Heart left ventricle (tissue), 13 donors: ENCODE data around the gene STK33.

Experiments
- CTCF ChIP-seq, 12 donors: fragments of 200-600 bp; sonication (generic) in 4 of 12; IDR thresholded peaks; one replicate each; pipeline versions ENCODE4 v1.5.0 to v1.8.0; 2018 to 2022; ENCODE audit warnings: antibody characterized with exemption in 12 of 12, mild to moderate bottlenecking in 5 of 12
- POLR2A ChIP-seq, 2 donors: fragments of 450-650 bp; IDR thresholded peaks; one replicate each; pipeline ENCODE4 v1.6.1; 2017; ENCODE audit warnings: antibody characterized with exemption in 2 of 2, mild to moderate bottlenecking in 2 of 2, moderate library complexity in 2 of 2
- donor health status: ischemic (EF 13 %, LVEDD 7.1; RV severe dilation, severe dysfunction).
- donor health status: DM: no; HTN: yes; CAD: no.
- donor health status: DM: no; HTN: no; CAD: no.
- donor health status: ischemic (EF 25% LVEDD 6.9; RV normal size, moderate dysfunction).
- donor health status: ischemic (EF 25% LVEDD 5.7; RV mildly dilated, moderate dysfunction).
- donor health status: ischemic (EF 35%, LVEDD 5.7; RV mildly dilated, moderate dysfunction).
- donor health status: nonischemic (EF 11% LVEDD 7.7; RV severe dilation, severe dysfunction).
- donor health status: DM: yes; HTN: yes; CAD: no.
- donor health status: PGD.
- donor health status: ischemic (EF 29% LVEDD 5.4; RV normal size, mild dysfunction).
- donor health status: nonischemic (EF 23%, LVEDD 6.1; RV moderate dilation, normal function).

DNA sequence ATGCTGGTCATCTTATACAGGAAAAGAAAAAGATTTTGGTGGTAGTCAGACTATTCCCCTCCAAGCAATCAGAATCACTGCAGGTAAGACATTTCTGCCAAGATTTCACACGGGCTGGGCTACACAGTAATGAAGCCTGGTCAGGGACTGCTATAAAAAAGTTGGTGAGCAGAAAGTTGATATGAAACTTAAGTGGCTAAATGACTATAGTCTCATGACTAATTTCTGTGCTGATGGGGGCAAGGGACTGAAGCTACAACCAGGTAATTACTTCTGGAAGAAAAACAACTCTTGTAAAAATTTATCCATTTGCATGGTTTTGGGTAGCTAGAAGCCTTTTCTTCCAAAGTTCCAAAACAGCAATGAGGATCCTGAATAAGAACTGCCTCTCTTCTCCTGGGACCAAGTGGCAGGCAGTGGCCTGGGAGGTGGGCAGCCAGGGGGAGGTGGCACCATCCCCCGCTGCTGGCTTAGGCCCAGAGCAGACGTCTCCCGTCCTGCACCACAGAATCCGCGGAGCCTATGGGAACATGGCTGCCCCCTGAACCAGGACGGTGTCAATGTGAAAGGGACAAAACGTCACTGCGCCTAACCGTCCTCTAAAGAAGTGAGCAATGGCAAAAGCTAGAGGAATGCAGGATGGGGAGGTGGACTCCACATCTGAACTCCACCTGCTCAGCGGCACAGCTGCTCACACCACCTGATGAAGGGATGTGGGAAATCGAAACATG is 207.7 kb downstream of the STK33 start:
- no peak for TF ChIP-seq POLR2A (IDR thresholded peaks at IDR 0.05)
- TF ChIP-seq CTCF (IDR thresholded peaks at IDR 0.05), result no peak
